ENCODE measurements around the gene KDM6B. TPM values are rescaled to one million over a fixed set of nuclear protein-coding genes. Genes with fewer than 3 reads are reported as not detected.

Gene KDM6B
- total RNA-seq, 6 experiments from 2014 or later, result 6.1 to 12.8 (median 10.9) TPM

- H3K4me1 ChIP-seq, result peaks cover 0 to 39% (median 8%) of the 10 kb centered on the region in 4 donors
- ATAC-seq, result no peak
Measured at GRCh38 chr17:7840441-7840840, 6.4 kb downstream of the KDM6B start.

GRCh38 chr17:7840875-7841274 is 6.9 kb downstream of the KDM6B start:
- H3K27ac ChIP-seq, result peak overlapping the region; percentile 99
- intact Hi-C loops (cut with DNase I), result no loop called here
- 13% methylated on average over 1 of the region's 1 CpG for WGBS (ENCODE audit: insufficient coverage, low coverage, low lambda C conversion rate, missing lambda C conversion rate)

More at GRCh38 chr17:7840441-7840840, 6.4 kb downstream of the KDM6B start:
- peaks cover 0 to 4% (median 0%) of the 10 kb centered on the region in 4 donors for H3K36me3 ChIP-seq
- peak overlapping the region in 1 of 3 donors; percentile 99 for H3K27ac ChIP-seq
- WGBS (ENCODE audit: insufficient coverage, low coverage, low lambda C conversion rate, missing lambda C conversion rate), result 62% methylated on average over 1 of the region's 1 CpG
- H3K27me3 ChIP-seq, result no peaks in the 10 kb centered on the region
- DNase-seq, result no peak
- intact Hi-C loops (cut with DNase I), result no loop called here
- no peak for TF ChIP-seq POLR2A (IDR thresholded peaks at IDR 0.05)
- no peak for TF ChIP-seq CTCF (IDR thresholded peaks at IDR 0.05)
- no peak overlapping the region for H3K4me3 ChIP-seq
- no peaks in the 10 kb centered on the region for H3K9me3 ChIP-seq

GRCh38 chr17:7841396-7841914 is 7.4 kb downstream of the KDM6B start:
- Histone ChIP-seq H3K27me3 (no peaks in the 10 kb centered on the region), H3K9me3 (no peaks in the 10 kb centered on the region), H3K36me3 (peaks cover 0 to 15% (median 3%) of the 10 kb centered on the region in 4 donors), H3K27ac (peak overlapping the region; percentile 99), H3K4me1 (peaks cover 0 to 42% (median 10%) of the 10 kb centered on the region in 4 donors), H3K4me3 (peak overlapping the region; percentile 73 to 98 (median 81))
- TF ChIP-seq POLR2A (IDR thresholded peaks at IDR 0.05) (peak; percentile 29), CTCF (IDR thresholded peaks at IDR 0.05) (peak; percentile 15 to 42 (median 30))
- peak; percentile 85 to 95 (median 90) for DNase-seq
- WGBS (ENCODE audit: insufficient coverage, low coverage, low lambda C conversion rate, missing lambda C conversion rate), result 3% methylated on average over 13 of the region's 34 CpGs
- intact Hi-C loops (cut with DNase I), result no loop called here
- peak; percentile 30 to 49 (median 41) for ATAC-seq

More at GRCh38 chr17:7840875-7841274, 6.9 kb downstream of the KDM6B start:
- DNase-seq, result no peak
- no peaks in the 10 kb centered on the region for H3K27me3 ChIP-seq
- ATAC-seq, result no peak
- no peaks in the 10 kb centered on the region for H3K9me3 ChIP-seq
- H3K36me3 ChIP-seq, result peaks cover 0 to 9% (median 0%) of the 10 kb centered on the region in 4 donors
- TF ChIP-seq CTCF (IDR thresholded peaks at IDR 0.05), result no peak
- TF ChIP-seq POLR2A (IDR thresholded peaks at IDR 0.05), result no peak
- peaks cover 0 to 42% (median 10%) of the 10 kb centered on the region in 4 donors for H3K4me1 ChIP-seq
- H3K4me3 ChIP-seq, result peak overlapping the region; percentile 73 to 98 (median 81)

- Histone ChIP-seq H3K36me3 (peaks cover 0 to 15% (median 4%) of the 10 kb centered on the region in 4 donors), H3K4me1 (peaks cover 0 to 42% (median 10%) of the 10 kb centered on the region in 4 donors), H3K4me3 (peak overlapping the region; percentile 73 to 98 (median 81)), H3K9me3 (no peaks in the 10 kb centered on the region), H3K27ac (peak overlapping the region; percentile 99), H3K27me3 (no peaks in the 10 kb centered on the region)
- intact Hi-C loops (cut with DNase I), result no loop called here
- WGBS (ENCODE audit: insufficient coverage, low coverage, low lambda C conversion rate, missing lambda C conversion rate), result 1% methylated on average over 12 of the region's 46 CpGs
- DNase-seq, result peak; percentile 92 to 94 (median 93)
- TF ChIP-seq POLR2A (IDR thresholded peaks at IDR 0.05) (no peak), CTCF (IDR thresholded peaks at IDR 0.05) (no peak)
- peak; percentile 54 to 66 (median 60) for ATAC-seq
Measured at GRCh38 chr17:7841915-7842379, 7.9 kb downstream of the KDM6B start.
